Activated T-cell treated with anti-CD3 and anti-CD28 coated beads, Interleukin-2, amount 50 U/mL, for 1 hour (primary cell): Measurements from ENCODE around the gene AKR1B15.
"Not testable (repeated sequence)": the region's sequence is repeated elsewhere in the genome, so short reads cannot be mapped to it uniquely, and the experiment has no call there.

Experiments used
- DNase-seq: peaks from one replicate; pipeline ENCODE4 v3.0.0-alpha.2; 2020

The AKR1B15 gene

GRCh38 chr7:134567368-134567767, 18.5 kb downstream of the AKR1B15 start:
- no peak for DNase-seq

- DNase-seq: not testable (repeated sequence)
These were observed 21.1 kb downstream of the AKR1B15 start for GRCh38 chr7:134569962-134570361.

GRCh38 chr7:134571101-134571500, 22.2 kb downstream of the AKR1B15 start:
- DNase-seq: no peak

- DNase-seq: no peak
These were observed 23.0 kb downstream of the AKR1B15 start for GRCh38 chr7:134571746-134572461.

- DNase-seq: no peak
These were observed 25.4 kb downstream of the AKR1B15 start for GRCh38 chr7:134574322-134574721.

- DNase-seq: no peak
These were observed 35.4 kb downstream of the AKR1B15 start for GRCh38 chr7:134584290-134584689.

- DNase-seq: no peak
These were observed 37.0 kb downstream of the AKR1B15 start for GRCh38 chr7:134585897-134586296.

GRCh38 chr7:134587750-134588149, 38.8 kb downstream of the AKR1B15 start:
- no peak for DNase-seq

GRCh38 chr7:134589491-134589941, 40.6 kb downstream of the AKR1B15 start:
- DNase-seq: no peak

GRCh38 chr7:134593530-134594392, 44.9 kb downstream of the AKR1B15 start:
- no peak for DNase-seq

- DNase-seq: no peak
These were observed 46.0 kb downstream of the AKR1B15 start for GRCh38 chr7:134594877-134595276.

- no peak for DNase-seq
These were observed 50.5 kb downstream of the AKR1B15 start for GRCh38 chr7:134599371-134599770.

GRCh38 chr7:134601459-134601858, 52.5 kb downstream of the AKR1B15 start:
- DNase-seq: no peak

GRCh38 chr7:134602881-134603451, 54.1 kb downstream of the AKR1B15 start:
- no peak for DNase-seq

- peak; percentile 55 for DNase-seq
These were observed 57.3 kb downstream of the AKR1B15 start for GRCh38 chr7:134605978-134606923.

- DNase-seq: no peak
These were observed 62.8 kb downstream of the AKR1B15 start for GRCh38 chr7:134611611-134612151.

- no peak for DNase-seq
These were observed 63.3 kb downstream of the AKR1B15 start for GRCh38 chr7:134612197-134612596.

- DNase-seq: no peak
These were observed 64.9 kb downstream of the AKR1B15 start for GRCh38 chr7:134613623-134614347.

GRCh38 chr7:134616611-134617010, 67.7 kb downstream of the AKR1B15 start:
- no peak for DNase-seq

GRCh38 chr7:134618756-134619530, 70.0 kb downstream of the AKR1B15 start:
- DNase-seq: no peak
